Measurements from ENCODE around the gene ZDHHC1.

The ZDHHC1 gene

DNA sequence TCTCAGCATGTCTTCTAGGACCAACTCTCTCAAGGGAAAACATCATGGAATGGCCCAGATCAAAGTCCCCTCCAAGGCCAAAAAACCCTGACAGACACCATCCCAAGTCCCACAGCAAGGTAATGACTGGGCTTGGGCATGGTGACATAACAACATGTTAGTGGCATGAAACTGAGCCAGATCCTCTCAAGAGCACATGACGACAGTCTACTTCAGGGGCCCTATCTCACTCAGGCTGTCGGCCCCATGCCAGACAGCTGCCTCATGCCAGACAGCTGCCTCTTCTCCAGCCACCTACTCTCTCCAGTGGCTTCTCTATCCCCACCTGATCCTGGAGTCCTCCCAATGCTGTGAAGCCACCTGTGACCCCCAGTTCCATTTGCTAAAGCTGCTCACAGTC lies 33.1 kb upstream of the ZDHHC1 start:
- no peak overlapping the region for H3K4me3 ChIP-seq (ENCODE audit: low read depth, low read length)
- DNase-seq (ENCODE audit: low read depth): no peak

DNA sequence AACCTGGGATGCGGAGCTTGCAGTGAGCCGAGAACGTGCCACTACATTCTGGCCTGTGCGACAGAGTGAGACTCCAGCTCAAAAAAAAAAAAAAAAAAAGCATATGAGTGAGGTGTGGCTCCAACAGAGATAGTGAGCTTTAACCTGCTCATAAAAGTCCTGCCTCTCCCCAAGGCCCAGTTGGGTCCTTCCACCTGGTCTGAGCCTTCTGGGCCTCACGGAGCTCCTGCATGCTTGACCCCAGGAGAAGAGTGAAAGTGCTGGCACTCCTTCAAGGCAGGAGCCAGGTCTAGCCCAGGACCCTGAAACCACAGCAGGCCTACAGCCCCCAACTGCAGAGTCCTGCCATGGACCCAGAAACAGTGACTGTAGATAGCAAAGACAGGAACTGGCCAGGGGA lies 32.3 kb upstream of the ZDHHC1 start:
- H3K4me3 ChIP-seq (ENCODE audit: low read depth, low read length): no peak overlapping the region
- DNase-seq (ENCODE audit: low read depth): no peak

DNA sequence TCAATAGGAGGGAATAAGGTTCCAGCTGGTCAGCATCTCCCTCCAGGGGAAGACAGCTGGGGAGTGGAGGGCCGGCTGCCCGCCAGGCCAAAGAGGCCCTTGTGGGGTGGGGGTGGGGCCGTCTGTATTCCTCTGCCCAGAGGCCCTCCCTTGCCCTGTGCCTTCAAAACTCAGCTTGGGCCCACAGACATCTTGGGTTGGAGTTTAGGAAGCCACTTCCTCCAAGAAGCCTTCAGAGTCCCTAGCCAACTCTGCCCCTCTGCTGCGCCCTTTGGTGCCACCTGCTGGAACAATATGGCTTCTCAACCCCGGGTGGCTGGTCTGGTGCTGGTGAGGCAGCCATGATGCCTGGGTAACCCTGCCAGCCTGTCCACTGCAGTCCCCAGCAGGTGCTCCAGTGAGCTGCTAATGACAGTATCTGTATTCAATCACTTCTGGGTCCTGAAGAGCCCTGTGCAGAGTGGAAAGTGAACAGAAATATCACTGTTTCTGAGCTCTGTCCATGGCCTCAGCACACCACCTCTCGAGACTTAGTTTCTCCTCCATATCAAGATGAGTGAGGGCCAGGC lies 31.3 kb upstream of the ZDHHC1 start:
- DNase-seq (ENCODE audit: low read depth): no peak
- no peak overlapping the region for H3K4me3 ChIP-seq (ENCODE audit: low read depth, low read length)

DNA sequence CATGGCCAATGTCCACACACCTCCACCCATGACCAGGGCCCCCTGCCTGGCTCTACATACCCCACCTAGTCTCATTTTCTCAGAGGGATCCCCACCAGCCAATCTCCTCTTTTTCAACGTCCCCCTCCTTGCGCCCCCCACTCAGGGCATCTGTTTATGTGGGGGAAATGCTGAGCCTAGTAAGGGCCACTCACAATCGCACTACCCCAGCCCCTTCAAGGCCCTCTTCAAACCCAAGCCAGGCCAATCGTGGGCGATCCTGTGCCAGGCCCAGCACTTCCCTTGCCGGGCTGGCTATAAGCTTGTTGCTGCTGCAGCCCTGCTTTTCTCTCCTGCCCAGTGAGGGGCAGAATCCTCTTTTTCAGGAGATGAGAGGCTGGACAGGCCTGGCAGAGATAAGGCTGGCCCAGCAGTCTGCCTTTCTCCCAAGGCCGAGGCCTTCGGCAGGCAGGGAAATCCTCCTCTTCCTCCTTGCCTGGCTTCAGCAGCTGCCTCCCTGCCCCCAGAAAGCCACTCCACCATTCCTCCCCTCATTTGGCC lies 30.8 kb upstream of the ZDHHC1 start:
- no peak for DNase-seq (ENCODE audit: low read depth)
- no peak overlapping the region for H3K4me3 ChIP-seq (ENCODE audit: low read depth, low read length)

DNA sequence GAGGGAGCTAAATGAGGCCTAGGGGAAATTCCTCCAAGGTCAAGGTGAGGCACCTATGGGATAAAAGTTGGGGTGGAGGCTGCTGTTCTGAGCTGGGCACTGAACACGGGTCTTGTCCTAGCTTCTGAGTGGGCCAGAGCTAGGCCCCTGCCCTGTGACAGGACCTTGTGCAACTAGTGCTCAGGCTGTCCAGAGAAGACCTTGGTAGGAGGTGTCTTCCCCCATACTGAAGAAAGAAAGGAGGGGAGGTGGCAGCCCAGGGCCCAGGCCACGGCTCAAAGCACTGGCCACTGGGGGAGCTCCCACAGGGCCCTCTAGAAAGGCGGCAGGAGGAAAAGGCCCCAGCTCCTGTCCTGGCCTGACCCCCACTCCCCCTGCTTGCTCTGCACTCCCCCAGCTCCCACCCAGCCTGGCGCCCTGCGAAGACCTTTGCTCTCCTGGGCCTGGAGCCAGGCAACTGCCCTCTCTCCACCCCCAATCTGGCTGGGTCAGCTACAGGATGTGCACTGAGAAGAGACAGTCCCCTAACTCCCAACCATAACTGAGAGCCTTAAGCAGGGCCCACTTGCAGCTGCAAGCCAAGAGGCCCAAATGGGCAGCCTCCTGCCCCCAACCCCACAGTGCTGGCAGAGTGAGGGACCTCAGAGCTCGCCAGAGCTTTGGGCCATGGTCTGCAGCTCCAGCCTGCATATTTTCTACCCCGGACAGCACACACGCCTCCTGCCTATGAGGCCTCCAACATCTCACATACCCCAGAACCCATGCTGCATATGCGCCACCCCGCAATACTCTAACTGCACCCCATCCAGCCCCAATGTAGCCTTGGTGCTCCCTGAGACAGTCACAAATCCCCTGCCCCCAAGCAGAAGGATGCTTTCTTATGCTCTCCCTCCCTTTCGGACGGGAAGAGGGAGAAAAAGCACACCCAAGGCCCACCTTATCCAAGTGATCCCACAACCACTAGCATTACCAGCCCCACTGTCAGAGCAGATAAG lies 29.9 kb upstream of the ZDHHC1 start:
- DNase-seq (ENCODE audit: low read depth): no peak
- H3K4me3 ChIP-seq (ENCODE audit: low read depth, low read length): no peak overlapping the region

DNA sequence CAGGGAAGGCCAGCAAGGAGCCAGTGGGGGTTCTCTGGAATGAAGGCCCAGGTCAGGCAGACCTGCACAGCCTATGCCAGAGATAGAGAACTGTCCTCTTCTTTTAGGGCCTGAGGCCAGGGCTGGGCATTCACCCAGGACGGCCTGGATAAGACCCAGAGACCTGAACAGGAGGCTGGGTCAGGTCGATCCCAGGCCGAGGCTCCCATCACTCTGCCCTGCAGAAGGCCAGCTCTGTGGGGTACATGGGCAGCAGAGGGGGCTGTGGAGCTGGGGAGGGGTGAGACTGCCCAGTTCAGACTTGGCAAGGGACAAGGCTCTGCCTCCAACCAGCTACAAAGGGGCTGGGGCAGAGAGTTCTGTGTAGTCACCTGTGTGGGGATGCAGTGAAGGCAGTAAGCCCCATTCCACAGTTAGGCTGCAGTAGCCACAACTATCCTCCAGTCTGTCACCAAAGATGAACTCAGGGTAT lies 29.2 kb upstream of the ZDHHC1 start:
- no peak for DNase-seq (ENCODE audit: low read depth)
- no peak overlapping the region for H3K4me3 ChIP-seq (ENCODE audit: low read depth, low read length)

DNA sequence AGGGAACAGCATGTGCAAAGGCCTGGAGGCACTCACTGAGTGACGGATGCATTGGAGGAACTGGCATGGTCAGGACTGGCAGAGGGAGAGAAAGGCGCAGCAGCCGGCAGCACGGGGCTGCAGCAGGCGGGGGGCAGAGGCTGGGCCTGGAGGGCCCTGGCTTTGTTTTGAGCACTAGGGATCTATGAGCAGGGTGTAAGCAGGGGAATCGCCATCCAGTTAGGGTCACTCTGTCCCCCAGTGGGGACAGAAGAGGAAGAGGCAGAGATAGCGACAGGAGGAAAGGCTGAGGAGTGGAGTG lies 28.8 kb upstream of the ZDHHC1 start:
- H3K4me3 ChIP-seq (ENCODE audit: low read depth, low read length): no peak overlapping the region
- no peak for DNase-seq (ENCODE audit: low read depth)

DNA sequence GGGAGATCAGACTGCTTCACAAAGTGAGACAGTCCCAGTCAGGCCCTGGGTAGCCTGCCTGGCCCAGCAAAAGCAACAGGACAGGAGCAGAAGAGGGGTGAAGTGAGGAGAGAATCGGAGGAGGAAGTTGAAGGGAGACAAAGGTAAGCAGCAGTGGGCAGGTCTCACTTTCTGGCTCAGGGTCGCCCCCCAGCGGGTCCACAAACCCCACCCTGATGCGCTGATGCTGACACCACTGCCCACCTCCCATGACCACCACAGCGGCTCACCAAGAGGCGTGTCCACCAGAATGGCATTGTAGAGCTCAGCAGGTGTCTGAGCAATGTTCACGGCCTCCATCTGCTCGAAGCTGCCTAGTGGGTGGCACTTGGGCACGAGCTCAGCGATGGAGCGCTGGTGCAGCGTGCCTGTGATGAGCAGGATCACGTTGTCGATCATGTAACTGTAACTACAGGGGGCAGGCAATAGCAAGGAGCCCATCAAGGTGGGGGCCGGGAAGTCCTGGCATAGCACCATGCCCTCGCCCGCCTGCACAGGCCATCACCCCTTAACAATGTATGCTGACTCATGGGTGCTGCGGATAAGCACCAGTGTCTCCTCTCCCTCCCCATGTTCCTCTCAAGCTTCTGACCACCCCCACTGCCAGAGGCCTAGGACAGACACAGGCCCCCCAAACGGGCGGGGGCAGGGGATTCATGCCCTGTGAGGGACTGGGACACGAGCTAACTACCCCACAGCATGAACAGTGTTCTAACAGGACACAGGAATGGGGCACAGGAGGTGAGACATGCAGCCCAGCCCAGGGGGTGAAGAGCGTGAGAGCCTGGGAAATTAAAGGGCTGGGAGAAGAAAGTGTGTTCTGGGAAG lies 28.2 kb upstream of the ZDHHC1 start:
- no peak overlapping the region for H3K4me3 ChIP-seq (ENCODE audit: low read depth, low read length)
- DNase-seq (ENCODE audit: low read depth): no peak

DNA sequence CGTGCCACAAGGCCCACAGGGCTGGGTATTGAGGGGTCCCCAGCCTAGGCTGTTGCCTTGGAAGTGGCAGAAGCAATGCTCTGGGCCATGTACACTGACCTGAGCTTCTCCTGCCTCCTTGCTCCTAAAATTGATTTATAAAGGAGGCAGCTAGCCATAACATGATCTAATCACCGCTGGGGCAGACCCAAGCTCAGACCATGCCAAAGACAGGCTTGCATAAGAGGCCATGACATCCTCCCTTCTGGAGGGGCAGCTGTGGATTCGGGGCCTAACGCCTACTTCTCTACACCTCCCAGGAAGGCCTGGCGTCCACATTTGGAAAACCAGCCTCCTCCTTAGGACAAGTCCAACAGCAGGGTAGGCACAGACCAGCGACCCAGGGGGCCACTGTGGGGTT lies 27.0 kb upstream of the ZDHHC1 start:
- H3K4me3 ChIP-seq (ENCODE audit: low read depth, low read length): no peak overlapping the region
- no peak for DNase-seq (ENCODE audit: low read depth)

DNA sequence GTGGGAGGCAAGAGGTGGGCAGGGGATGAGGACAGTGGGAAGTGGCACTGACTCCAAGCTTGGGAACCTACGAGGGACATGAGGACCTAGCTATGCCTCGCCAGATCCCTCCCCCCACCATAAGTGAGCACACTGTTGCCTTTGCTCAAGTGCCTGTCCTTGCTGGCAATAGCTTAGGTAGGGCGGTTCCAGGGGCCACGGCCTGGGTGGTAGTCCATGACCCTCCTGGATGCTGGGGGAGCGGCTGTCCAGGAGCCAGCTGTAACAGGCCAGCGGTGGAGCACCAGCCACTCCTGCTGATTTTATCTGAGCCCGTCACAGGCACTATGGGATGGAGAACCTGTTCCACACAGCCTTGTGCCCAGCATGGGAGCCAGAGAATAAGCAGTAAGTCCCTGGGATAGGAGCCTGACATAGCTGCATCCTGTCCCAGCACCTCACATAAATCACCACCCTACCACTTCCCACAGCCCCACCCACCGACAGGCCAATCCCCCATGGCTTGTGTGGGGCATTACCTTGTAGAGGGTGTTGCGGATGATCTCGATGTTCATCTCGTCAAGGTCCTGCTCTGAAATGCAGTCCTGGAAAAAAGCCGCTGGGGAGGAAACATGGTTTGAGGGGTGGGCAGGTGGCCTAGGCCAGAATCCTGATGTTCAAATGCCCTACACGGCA lies 26.4 kb upstream of the ZDHHC1 start:
- DNase-seq (ENCODE audit: low read depth): no peak
- no peak overlapping the region for H3K4me3 ChIP-seq (ENCODE audit: low read depth, low read length)

DNA sequence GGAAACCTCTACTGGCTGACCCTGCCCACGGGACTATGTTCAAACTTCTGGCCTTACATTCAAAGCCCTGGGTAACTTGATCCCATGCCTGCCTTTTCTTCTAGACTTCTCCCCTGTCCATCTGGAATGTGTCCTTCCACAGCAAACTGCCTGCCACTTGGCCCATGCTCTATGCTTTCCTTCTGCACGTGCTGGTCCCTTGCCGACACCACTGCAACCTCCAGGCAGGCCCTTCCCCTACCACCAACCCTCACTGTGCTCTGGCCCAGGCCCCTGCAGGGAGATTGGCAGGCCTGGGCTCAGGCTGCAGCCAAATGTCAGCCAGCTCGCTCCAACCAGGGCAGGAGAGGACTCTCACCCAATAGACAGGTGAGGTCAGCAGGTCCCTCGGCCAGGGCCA lies 25.6 kb upstream of the ZDHHC1 start:
- DNase-seq (ENCODE audit: low read depth): no peak
- H3K4me3 ChIP-seq (ENCODE audit: low read depth, low read length): no peak overlapping the region

DNA sequence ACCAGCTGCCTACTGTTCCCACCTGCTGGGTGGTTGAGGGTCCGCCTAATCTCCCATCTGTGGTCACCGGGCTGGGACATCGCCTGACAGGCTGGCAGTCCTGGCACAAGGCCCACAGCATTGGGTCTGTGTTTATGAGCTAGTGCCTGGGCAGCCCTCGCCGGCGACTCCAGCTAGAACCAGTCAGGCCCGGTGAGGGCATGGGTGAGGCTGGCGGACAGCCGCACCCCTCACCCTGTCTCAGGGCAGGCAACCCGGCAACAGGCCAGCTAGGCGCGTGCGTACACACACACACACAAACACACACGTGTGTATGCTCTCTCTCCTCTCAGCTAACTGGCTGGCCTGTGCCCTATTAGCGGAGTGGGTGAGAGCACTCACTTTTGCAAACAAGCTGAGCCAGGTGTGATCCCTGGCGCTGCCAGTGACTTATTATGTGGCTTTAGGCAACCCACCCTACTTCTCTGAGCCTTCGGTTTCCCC lies 25.0 kb upstream of the ZDHHC1 start:
- DNase-seq (ENCODE audit: low read depth): no peak
- no peak overlapping the region for H3K4me3 ChIP-seq (ENCODE audit: low read depth, low read length)

DNA sequence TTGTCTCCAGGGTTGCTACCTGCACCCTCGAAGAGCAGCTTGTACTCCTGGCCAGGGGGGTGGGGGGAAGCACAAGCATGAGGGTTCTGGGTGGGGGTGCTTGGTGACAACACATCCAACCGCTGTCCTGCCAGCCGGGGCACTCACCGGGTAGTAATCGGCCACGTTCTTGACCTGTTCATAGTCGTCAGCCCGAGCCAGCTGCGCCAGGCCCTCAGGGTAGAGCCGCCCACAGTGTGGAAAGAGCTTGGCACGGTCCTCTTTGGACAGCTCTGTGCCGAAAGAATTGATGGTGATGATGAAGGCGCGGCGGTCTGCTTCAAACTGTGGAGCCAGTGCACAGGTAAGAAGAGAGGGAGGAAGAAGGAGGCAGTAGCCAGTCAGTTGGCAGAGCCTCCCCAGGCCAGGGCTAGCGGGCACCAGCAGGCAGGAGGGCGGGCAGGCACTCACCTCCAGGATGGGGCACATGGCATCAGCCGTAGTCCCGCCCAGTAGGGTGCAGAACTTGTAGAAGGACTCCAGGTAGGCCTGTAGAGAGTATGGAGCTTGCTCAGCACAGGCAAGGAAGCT lies 22.6 kb upstream of the ZDHHC1 start:
- DNase-seq (ENCODE audit: low read depth): no peak

DNA sequence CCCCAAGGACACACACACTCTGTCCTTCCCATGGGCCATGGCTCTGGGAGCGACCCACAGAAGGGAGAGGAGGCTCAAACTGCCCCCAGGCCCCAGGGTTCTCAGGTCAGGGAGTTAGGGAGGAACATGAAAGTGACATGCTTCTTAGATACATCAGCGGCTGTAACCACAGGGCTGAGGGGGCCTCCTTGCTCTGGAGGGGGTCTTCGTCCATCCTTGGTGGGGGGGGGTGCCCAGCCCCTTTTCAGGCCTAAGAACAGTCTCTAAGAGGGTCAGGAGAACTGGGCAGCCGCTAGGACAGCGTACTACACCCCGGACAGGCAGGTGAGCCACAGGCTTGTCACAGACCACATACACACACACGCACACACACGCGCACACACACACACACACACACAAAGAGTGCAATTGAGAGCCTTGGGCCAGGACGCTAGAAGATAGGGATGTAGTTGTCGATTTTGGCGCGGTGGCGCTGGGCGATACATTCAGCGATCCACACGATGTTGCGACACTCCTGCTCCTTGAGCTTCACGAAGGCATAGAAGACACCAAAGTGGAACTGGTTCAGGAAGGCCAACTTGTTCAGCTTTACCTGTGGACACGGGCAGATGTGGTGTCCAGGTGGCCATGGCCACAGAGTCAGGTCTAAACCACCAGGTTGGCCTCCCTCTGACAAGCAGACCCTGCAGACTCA lies 22.0 kb upstream of the ZDHHC1 start:
- no peak overlapping the region for H3K4me3 ChIP-seq (ENCODE audit: low read depth, low read length)
- DNase-seq (ENCODE audit: low read depth): no peak

More for the DNA sequence above, 22.6 kb upstream of the ZDHHC1 start:
- H3K4me3 ChIP-seq (ENCODE audit: low read depth, low read length): no peak overlapping the region

DNA sequence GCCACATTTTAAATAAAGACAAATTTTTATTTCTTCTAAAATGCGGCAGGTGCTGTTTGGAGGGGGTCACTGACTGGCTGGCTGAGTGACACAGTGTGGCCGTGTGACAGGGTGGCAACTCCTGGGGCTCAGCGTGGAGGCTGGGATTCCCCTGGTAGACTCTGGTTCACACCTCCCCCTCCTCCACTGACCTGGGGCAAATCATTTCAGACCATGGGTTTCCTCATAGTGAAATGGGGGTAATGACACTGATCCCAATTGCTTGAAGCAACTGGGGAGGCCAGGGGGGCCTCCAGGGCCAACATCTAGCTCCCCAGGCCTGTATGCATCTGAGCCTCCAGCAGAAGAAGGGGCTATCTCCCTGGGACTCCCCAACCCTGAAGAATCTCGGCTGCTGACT lies 21.2 kb upstream of the ZDHHC1 start:
- no peak for DNase-seq (ENCODE audit: low read depth)
- H3K4me3 ChIP-seq (ENCODE audit: low read depth, low read length): no peak overlapping the region

DNA sequence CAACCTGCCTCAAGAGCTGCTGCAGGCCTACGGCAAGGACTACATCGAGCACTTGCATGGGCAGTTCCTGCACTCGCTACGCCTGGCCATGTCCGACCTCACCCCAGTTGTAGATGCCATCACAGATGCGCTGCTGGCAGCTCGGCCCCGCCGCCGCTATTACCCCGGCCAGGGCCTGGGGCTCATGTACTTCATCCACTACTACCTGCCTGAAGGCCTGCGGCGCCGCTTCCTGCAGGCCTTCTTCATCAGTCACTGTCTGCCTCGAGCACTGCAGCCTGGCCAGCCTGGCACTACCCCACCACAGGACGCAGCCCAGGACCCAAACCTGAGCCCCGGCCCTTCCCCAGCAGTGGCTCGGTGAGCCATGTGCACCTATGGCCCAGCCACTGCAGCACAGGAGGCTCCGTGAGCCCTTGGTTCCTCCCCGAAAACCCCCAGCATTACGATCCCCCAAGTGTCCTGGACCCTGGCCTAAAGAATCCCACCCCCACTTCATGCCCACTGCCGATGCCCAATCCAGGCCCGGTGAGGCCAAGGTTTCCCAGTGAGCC lies 20.4 kb upstream of the ZDHHC1 start:
- H3K4me3 ChIP-seq (ENCODE audit: low read depth, low read length): no peak overlapping the region
- no peak for DNase-seq (ENCODE audit: low read depth)

DNA sequence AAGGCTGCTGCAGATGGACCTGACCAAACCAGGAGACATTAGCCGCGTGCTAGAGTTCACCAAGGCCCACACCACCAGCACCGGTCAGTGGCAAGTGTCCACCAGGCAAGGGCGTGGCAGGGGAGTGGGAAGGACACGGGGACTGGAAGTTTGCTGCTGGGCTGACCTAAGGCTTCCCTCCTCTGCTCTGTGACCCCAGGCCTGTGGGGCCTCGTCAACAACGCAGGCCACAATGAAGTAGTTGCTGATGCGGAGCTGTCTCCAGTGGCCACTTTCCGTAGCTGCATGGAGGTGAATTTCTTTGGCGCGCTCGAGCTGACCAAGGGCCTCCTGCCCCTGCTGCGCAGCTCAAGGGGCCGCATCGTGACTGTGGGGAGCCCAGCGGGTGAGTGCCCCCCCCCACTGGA lies 19.5 kb upstream of the ZDHHC1 start:
- DNase-seq (ENCODE audit: low read depth): no peak
- no peak overlapping the region for H3K4me3 ChIP-seq (ENCODE audit: low read depth, low read length)

DNA sequence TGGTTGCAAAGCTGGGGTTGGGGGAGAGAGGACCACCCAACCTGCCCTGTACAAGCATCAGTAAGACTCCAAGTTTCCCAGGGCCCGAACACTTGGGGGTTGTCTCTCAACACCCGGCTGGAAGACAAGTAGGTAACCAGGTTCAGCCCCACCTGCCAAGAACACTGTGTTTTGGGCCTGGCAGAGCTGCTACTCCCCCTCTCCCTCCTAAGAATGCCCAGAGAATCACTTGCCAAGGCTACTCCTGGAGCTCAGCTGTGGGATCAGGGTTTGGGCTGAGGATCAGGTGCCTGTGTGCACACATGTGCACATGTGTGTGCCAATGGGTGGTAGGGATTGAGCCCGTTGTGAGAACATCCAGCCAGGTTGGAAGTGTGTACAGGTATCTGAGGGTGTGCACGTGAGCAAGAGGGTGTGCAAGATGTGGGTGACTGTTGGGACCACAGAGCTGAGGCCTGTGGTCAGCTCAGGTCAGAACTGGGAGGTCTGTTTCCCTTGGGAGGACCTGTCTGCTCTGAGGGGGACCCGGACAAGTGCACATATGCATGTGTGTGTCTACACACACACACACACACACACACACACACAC lies 16.9 kb upstream of the ZDHHC1 start:
- DNase-seq (ENCODE audit: low read depth): no peak
- H3K4me3 ChIP-seq (ENCODE audit: low read depth, low read length): no peak overlapping the region
